ENCODE data around the gene NCOA3.
A peak's percentile ranks its signal among the peaks of the same experiment; 100 is the strongest.
"Not testable (repeated sequence)": the region's sequence is repeated elsewhere in the genome, so short reads cannot be mapped to it uniquely, and the experiment has no call there.

The NCOA3 gene

GRCh38 chr20:47506335-47506734, 4.6 kb downstream of the NCOA3 start:
- Mint-ChIP-seq H3K9me3 (no peaks in the 10 kb centered on the region), H3K27me3 (no peaks in the 10 kb centered on the region), H3K4me1 (peaks cover 72% of the 10 kb centered on the region), H3K4me3 (peak overlapping the region; percentile 76 to 78), H3K27ac (peak overlapping the region; percentile 32 to 52)
- ATAC-seq (no peak), DNase-seq (no peak)

GRCh38 chr20:47506850-47507249, 5.2 kb downstream of the NCOA3 start:
- ATAC-seq (no peak), DNase-seq (no peak)
- H3K4me1 Mint-ChIP-seq = peaks cover 76% of the 10 kb centered on the region
- H3K27me3 Mint-ChIP-seq = no peaks in the 10 kb centered on the region
- peak overlapping the region; percentile 76 to 78 for H3K4me3 Mint-ChIP-seq
- no peaks in the 10 kb centered on the region for H3K9me3 Mint-ChIP-seq
- peak overlapping the region; percentile 75 to 89 for H3K27ac Mint-ChIP-seq

GRCh38 chr20:47507275-47507981, 5.7 kb downstream of the NCOA3 start:
- peak overlapping the region; percentile 76 to 78 for H3K4me3 Mint-ChIP-seq

GRCh38 chr20:47508278-47508677, 6.6 kb downstream of the NCOA3 start:
- Mint-ChIP-seq H3K9me3 (no peaks in the 10 kb centered on the region), H3K4me3 (peak overlapping the region; percentile 80 to 85), H3K27me3 (no peaks in the 10 kb centered on the region), H3K4me1 (peaks cover 85% of the 10 kb centered on the region), H3K27ac (peak overlapping the region in 1 of 2 donors; percentile 95)
- DNase-seq (no peak), ATAC-seq (no peak)

More at GRCh38 chr20:47507275-47507981, 5.7 kb downstream of the NCOA3 start:
- not testable (repeated sequence) for H3K9me3 Mint-ChIP-seq, H3K27me3 Mint-ChIP-seq, DNase-seq
- peaks cover 80% of the 10 kb centered on the region for H3K4me1 Mint-ChIP-seq
- peak overlapping the region; percentile 88 to 89 for H3K27ac Mint-ChIP-seq
- peak; percentile 74 for ATAC-seq

- DNase-seq (no peak), ATAC-seq (peak; percentile 48)
- H3K4me3 Mint-ChIP-seq = peak overlapping the region; percentile 80 to 85
- H3K9me3 Mint-ChIP-seq = no peaks in the 10 kb centered on the region
- H3K4me1 Mint-ChIP-seq = peaks cover 77% of the 10 kb centered on the region
- H3K27me3 Mint-ChIP-seq = no peaks in the 10 kb centered on the region
- H3K27ac Mint-ChIP-seq = peak overlapping the region; percentile 80 to 95
Measured at GRCh38 chr20:47509104-47509661, 7.5 kb downstream of the NCOA3 start.

GRCh38 chr20:47509685-47510084, 8.0 kb downstream of the NCOA3 start:
- DNase-seq (no peak), ATAC-seq (peak; percentile 61)
- Mint-ChIP-seq H3K27ac (peak overlapping the region; percentile 80 to 95), H3K4me1 (peaks cover 78% of the 10 kb centered on the region), H3K4me3 (peak overlapping the region; percentile 80 to 85), H3K27me3 (no peaks in the 10 kb centered on the region), H3K9me3 (no peaks in the 10 kb centered on the region)

- Mint-ChIP-seq H3K4me3 (peak overlapping the region; percentile 44 to 55), H3K9me3 (peaks cover 8 to 10% of the 10 kb centered on the region in 2 donors), H3K27me3 (no peaks in the 10 kb centered on the region), H3K4me1 (peaks cover 50% of the 10 kb centered on the region), H3K27ac (peak overlapping the region; percentile 28 to 81)
- peak; percentile 93 for ATAC-seq
- DNase-seq = no peak
Measured at GRCh38 chr20:47515843-47516242, 14.2 kb downstream of the NCOA3 start.

GRCh38 chr20:47521059-47521808, 19.5 kb downstream of the NCOA3 start:
- peaks cover 47% of the 10 kb centered on the region for H3K4me1 Mint-ChIP-seq
- H3K27ac Mint-ChIP-seq = no peak overlapping the region
- no peak overlapping the region for H3K4me3 Mint-ChIP-seq
- H3K27me3 Mint-ChIP-seq = no peaks in the 10 kb centered on the region
- DNase-seq = no peak
- no peak for ATAC-seq
- H3K9me3 Mint-ChIP-seq = peaks cover 19 to 22% of the 10 kb centered on the region in 2 donors

- Mint-ChIP-seq H3K4me1 (peaks cover 58% of the 10 kb centered on the region), H3K27me3 (no peaks in the 10 kb centered on the region), H3K27ac (peak overlapping the region in 1 of 2 donors; percentile 21), H3K4me3 (no peak overlapping the region), H3K9me3 (peaks cover 27 to 33% of the 10 kb centered on the region in 2 donors)
- ATAC-seq (no peak), DNase-seq (no peak)
Measured at GRCh38 chr20:47524015-47524784, 22.5 kb downstream of the NCOA3 start.

GRCh38 chr20:47527004-47527800, 25.5 kb downstream of the NCOA3 start:
- ATAC-seq (no peak), DNase-seq (no peak)
- H3K4me1 Mint-ChIP-seq = peaks cover 56% of the 10 kb centered on the region
- no peak overlapping the region for H3K4me3 Mint-ChIP-seq
- H3K9me3 Mint-ChIP-seq = peaks cover 12 to 14% of the 10 kb centered on the region in 2 donors
- no peaks in the 10 kb centered on the region for H3K27me3 Mint-ChIP-seq
- no peak overlapping the region for H3K27ac Mint-ChIP-seq

GRCh38 chr20:47529840-47530239, 28.2 kb downstream of the NCOA3 start:
- peaks cover 51% of the 10 kb centered on the region for H3K4me1 Mint-ChIP-seq
- peak overlapping the region in 1 of 2 donors; percentile 27 for H3K27ac Mint-ChIP-seq
- no peaks in the 10 kb centered on the region for H3K27me3 Mint-ChIP-seq
- H3K9me3 Mint-ChIP-seq = peaks cover 5 to 14% of the 10 kb centered on the region in 2 donors
- H3K4me3 Mint-ChIP-seq = no peak overlapping the region
- ATAC-seq = no peak
- DNase-seq = no peak

GRCh38 chr20:47531458-47531857, 29.8 kb downstream of the NCOA3 start:
- no peak for DNase-seq
- Mint-ChIP-seq H3K4me1 (peaks cover 60% of the 10 kb centered on the region), H3K27me3 (no peaks in the 10 kb centered on the region), H3K4me3 (no peak overlapping the region), H3K27ac (no peak overlapping the region), H3K9me3 (peaks cover 5 to 14% of the 10 kb centered on the region in 2 donors)
- ATAC-seq = no peak

GRCh38 chr20:47532002-47532401, 30.3 kb downstream of the NCOA3 start:
- Mint-ChIP-seq H3K4me3 (no peak overlapping the region), H3K4me1 (peaks cover 59% of the 10 kb centered on the region), H3K27me3 (no peaks in the 10 kb centered on the region), H3K9me3 (peaks cover 3 to 11% of the 10 kb centered on the region in 2 donors), H3K27ac (no peak overlapping the region)
- ATAC-seq (no peak), DNase-seq (no peak)

GRCh38 chr20:47533518-47534062, 31.9 kb downstream of the NCOA3 start:
- H3K4me1 Mint-ChIP-seq = peaks cover 53% of the 10 kb centered on the region
- no peak for ATAC-seq
- peak overlapping the region in 1 of 2 donors; percentile 31 for H3K27ac Mint-ChIP-seq
- H3K4me3 Mint-ChIP-seq = no peak overlapping the region
- no peaks in the 10 kb centered on the region for H3K9me3 Mint-ChIP-seq
- DNase-seq = no peak
- H3K27me3 Mint-ChIP-seq = no peaks in the 10 kb centered on the region
